K562 (cell line): ENCODE results near the gene IQCC. TPM values are rescaled to one million over a fixed set of nuclear protein-coding genes. Genes with fewer than 3 reads are reported as not detected.

Experiments
- ATAC-seq: fragments of 200-7000 bp; cut with Tn5 transposase; 3 replicates; pipeline ENCODE4 v1.9.1; 2020; ENCODE audit warnings: moderate library complexity
- BruUV-seq: library from RNA; stranded (reverse); fragments of 400-500 nt; replicated peaks from 2 replicates; lab custom pipeline; 2021; lab: Mats Ljungman, UMichigan
- CTCF ChIA-PET: fragments of 300-600 bp; formaldehyde crosslinking; extraction: SDS; loops from one replicate; lab custom pipeline; 2021; ENCODE audit warnings: low intra/inter-chr PET ratio; lab: Yijun Ruan, JAX
- POLR2A ChIA-PET: fragments of 300-600, 350-650 bp; sonication (Branson Sonifier 250); formaldehyde crosslinking; extraction: SDS; loops from one replicate; lab custom pipeline; 2021; ENCODE audit warnings: antibody characterized with exemption, inconsistent platforms; lab: Yijun Ruan, JAX
- DNase-seq, 4 experiments: peaks; one replicate each; pipeline versions ENCODE4 v3.0.0 to v3.0.0-alpha.2; 2011 to 2018; ENCODE audit warnings: low spot score in 3 of 4, mixed read lengths in 3 of 4; ENCODE audit errors: extremely low read depth in 1 of 4
- FAIRE-seq: peaks from 2 replicates; lab custom pipeline; 2011; peaks lifted over from hg19 to GRCh38; lab: Jason Lieb, UNC
- H2AFZ ChIP-seq: 2 replicates; pipeline ENCODE4 v1.6.0; 2011; ENCODE audit warnings: low read depth, low read length, control low read depth, inconsistent platforms
- H3K27ac ChIP-seq: fragments of 200-600 bp; 3 replicates; pipeline ENCODE4 v1.8.0; 2011; ENCODE audit warnings: low read depth, mild to moderate bottlenecking, control low read depth, inconsistent platforms, low read length, moderate library complexity, mixed read lengths; ENCODE audit errors: extremely low read depth
- H3K27me3 ChIP-seq, 2 experiments: fragments of 300-600 bp in 1 of 2; 2 replicates in 1 of 2; 3 replicates in 1 of 2; pipeline versions ENCODE4 v1.6.0 to v1.8.0; 2011; ENCODE audit warnings: inconsistent platforms in 2 of 2, low read length in 2 of 2, mild to moderate bottlenecking in 1 of 2, mixed read lengths in 1 of 2, moderate library complexity in 1 of 2; ENCODE audit not compliant: control insufficient read depth in 2 of 2, insufficient read depth in 2 of 2
- H3K36me3 ChIP-seq: fragments of 300-600 bp; 3 replicates; pipeline ENCODE4 v1.8.0; 2011; ENCODE audit warnings: mild to moderate bottlenecking, low read length, inconsistent platforms; ENCODE audit not compliant: control insufficient read depth, insufficient read depth
- H3K4me1 ChIP-seq, 2 experiments: fragments of 200-600 bp in 1 of 2; replicated peaks in 1 of 2; 2 replicates in 1 of 2; 3 replicates in 1 of 2; pipeline versions ENCODE4 v1.5.1 to v1.8.0; 2011; ENCODE audit warnings: inconsistent platforms in 2 of 2, low read length in 2 of 2, mild to moderate bottlenecking in 1 of 2, mixed read lengths in 1 of 2, moderate library complexity in 1 of 2; ENCODE audit not compliant: control insufficient read depth in 2 of 2, insufficient read depth in 2 of 2
- H3K4me2 ChIP-seq: 2 replicates; pipeline ENCODE4 v1.6.1; 2011; ENCODE audit warnings: low read length, control low read depth, inconsistent platforms, mixed read lengths; ENCODE audit not compliant: insufficient read depth
- H3K4me3 ChIP-seq: fragments of 200-600 bp; sonication (generic), shearing (Covaris generic); 2 replicates; pipeline ENCODE4 v1.5.1; 2016; ENCODE audit warnings: control low read depth, inconsistent platforms
- H3K79me2 ChIP-seq: fragments of 200-600 bp; 3 replicates; pipeline ENCODE4 v1.8.0; 2011; ENCODE audit warnings: low read length, inconsistent platforms; ENCODE audit not compliant: control insufficient read depth, insufficient read depth
- H3K9ac ChIP-seq, 2 experiments: 2 replicates each; pipeline versions ENCODE4 v1.6.0 to v1.6.1; 2011; ENCODE audit warnings: low read depth in 2 of 2, low read length in 2 of 2, control low read depth in 1 of 2, inconsistent platforms in 1 of 2, mild to moderate bottlenecking in 1 of 2, mixed read lengths in 1 of 2; ENCODE audit not compliant: insufficient read depth in 1 of 2
- H3K9me1 ChIP-seq: one replicate; pipeline ENCODE4 v1.6.0; 2011; ENCODE audit warnings: inconsistent platforms, mild to moderate bottlenecking, low read length, moderate library complexity; ENCODE audit not compliant: control insufficient read depth, insufficient read depth
- H3K9me3 ChIP-seq: replicated peaks from 2 replicates; pipeline ENCODE4 v1.5.1; 2011; ENCODE audit warnings: low read depth, low read length, inconsistent platforms; ENCODE audit not compliant: control insufficient read depth, insufficient read depth
- H4K20me1 ChIP-seq: replicated peaks from 2 replicates; pipeline ENCODE4 v1.6.1; 2011; ENCODE audit warnings: low read length, inconsistent platforms, mixed read lengths; ENCODE audit not compliant: control insufficient read depth, insufficient read depth
- ARID4B ChIP-seq: sonication (generic); formaldehyde crosslinking; IDR thresholded peaks from 2 replicates; pipeline ENCODE4 v1.8.0; 2022; ENCODE audit warnings: mild to moderate bottlenecking, missing genetic modification reagents
- CEBPZ ChIP-seq: fragments of 150-350 bp; IDR thresholded peaks from 2 replicates; pipeline ENCODE4 v1.6.1; 2014; ENCODE audit warnings: low read depth, mild to moderate bottlenecking, low read length, borderline replicate concordance
- HDGF ChIP-seq: fragments of 450-650 bp; IDR thresholded peaks from 2 replicates; pipeline ENCODE4 v1.6.1; 2016
- HNRNPL ChIP-seq: fragments of 200-400 bp; formaldehyde crosslinking; IDR thresholded peaks from 2 replicates; pipeline ENCODE4 v1.6.1; 2017; ENCODE audit warnings: low read depth, mild to moderate bottlenecking, low read length
- ID3 ChIP-seq, 2 experiments: fragments of 250-450 bp in 1 of 2; fragments of 450-650 bp in 1 of 2; sonication (Bioruptor Pico) in 1 of 2; IDR thresholded peaks; 2 replicates each; pipeline versions ENCODE4 v1.6.1 to v1.8.0; 2016 to 2021; ENCODE audit warnings: mild to moderate bottlenecking in 2 of 2, moderate library complexity in 2 of 2, missing compliant biosample characterization in 1 of 2, missing genetic modification characterization in 1 of 2
- MED1 ChIP-seq: sonication (generic); formaldehyde crosslinking; IDR thresholded peaks from 2 replicates; pipeline ENCODE4 v1.8.1; 2023; ENCODE audit warnings: missing genetic modification reagents, borderline replicate concordance
- NR1H2 ChIP-seq: sonication (generic); formaldehyde crosslinking; IDR thresholded peaks from 2 replicates; pipeline ENCODE4 v1.4.0; 2020; ENCODE audit warnings: mild to moderate bottlenecking, missing genetic modification reagents
- RBM39 ChIP-seq: fragments of 200-400 bp; formaldehyde crosslinking; optimal IDR thresholded peaks from 2 replicates; pipeline ENCODE3; 2018; ENCODE audit warnings: low read depth, low read length
- RNF2 ChIP-seq: sonication (generic); IDR thresholded peaks from 2 replicates; pipeline ENCODE4 v1.6.1; 2016
- USF2 ChIP-seq: sonication (generic); formaldehyde crosslinking; IDR thresholded peaks from 2 replicates; pipeline ENCODE4 v1.5.0; 2020; ENCODE audit warnings: missing genetic modification reagents
- ZBTB7A ChIP-seq: IDR thresholded peaks from 2 replicates; pipeline ENCODE4 v1.6.1; 2011; ENCODE audit warnings: low read depth, mild to moderate bottlenecking, low read length, moderate library complexity, borderline replicate concordance; ENCODE audit not compliant: control insufficient read depth
- WGBS: fragments of 100-300 bp; shearing (Covaris generic); methylation state at CpG from one replicate; pipeline ENCODE4 v1.1.6; 2016; ENCODE audit warnings: low coverage, mixed read lengths; ENCODE audit not compliant: insufficient coverage; ENCODE audit errors: missing lambda C conversion rate; 5-methylcytosine and 5-hydroxymethylcytosine counted together
- in situ Hi-C: fragments of 300-500 bp; cut with MboI; formaldehyde crosslinking; loops from 4 replicates; pipeline ENCODE4 v1.15.0; 2018; ENCODE audit warnings: inconsistent platforms, mixed read lengths
- intact Hi-C: fragments of 100-400 bp; cut with micrococcal nuclease; formaldehyde crosslinking; loops from 2 replicates; pipeline ENCODE4 v1.14.2; 2022
- polyA plus RNA-seq, 8 experiments: library from polyadenylated mRNA; depleted of rRNA in 4 of 8; stranded (reverse) in 5 of 8; unstranded in 3 of 8; fragments of >200 nt; fragmentation: Nextera tagmentation in 2 of 8; fragmentation: Illumina TruSeq in 1 of 8; extraction: Ambion mirVana in 2 of 8; extraction: Trizol in 1 of 8; gene quantifications; 2 replicates each; pipeline versions ENCODE4 v1.2.1 to v1.2.3, GENCODE V29; 2011 to 2014; ENCODE audit warnings: inconsistent platforms in 1 of 8, missing spikeins in 1 of 8
- total RNA-seq, 7 experiments: library from RNA; depleted of rRNA in 6 of 7; stranded (reverse); fragments of >200 nt in 6 of 7; fragmentation: Illumina TruSeq in 2 of 7; extraction: Trizol in 2 of 7; gene quantifications; 2 replicates each; pipeline versions ENCODE4 v1.2.1 to v1.2.3, GENCODE V29; 2011 to 2021; ENCODE audit warnings: low replicate concordance in 1 of 7

IQCC gene
- total and polyA plus RNA-seq, 9 of the 15 experiments (the other 6 are each of a cell fraction or from before 2014, with no cell fraction given), result 8.1 to 16.5 (median 10.7) TPM

GRCh38 chr1:32256473-32257226 is 51.2 kb downstream of the IQCC start (continued):
- TF ChIP-seq USF2 (CRISPR knock-in tag), result no peak

- H3K4me2 ChIP-seq, result no peak overlapping the region
- no peak overlapping the region for H3K27ac ChIP-seq
- no peaks in the 10 kb centered on the region for H4K20me1 ChIP-seq
- H3K9ac ChIP-seq, result no peak overlapping the region
- H3K79me2 ChIP-seq, result no peaks in the 10 kb centered on the region
- no peaks in the 10 kb centered on the region for H3K9me1 ChIP-seq
- no peaks in the 10 kb centered on the region for H3K36me3 ChIP-seq
- peaks cover 3 to 4% of the 10 kb centered on the region in 2 experiments; a peak in 3 of 5 replicates for H3K4me1 ChIP-seq
- POLR2A ChIA-PET, result interaction anchor here (1.0 to 1.6 kb wide), 2 partner anchors 9 to 19 kb away, joined by 4 read pairs; no protein-coding TSS in a partner anchor
- BruUV-seq, result no TSS peak
- 37% methylated on average over 6 of the region's 6 CpGs for WGBS
- FAIRE-seq (no peak), ATAC-seq (no peak), DNase-seq (no peak)
- no peak overlapping the region for H3K4me3 ChIP-seq
- no peaks in the 10 kb centered on the region for H3K27me3 ChIP-seq
- H2AFZ ChIP-seq, result no peak overlapping the region
- intact Hi-C loops, result no loop called here
- CTCF ChIA-PET, result no interaction called here
- in situ Hi-C loops, result no loop called here
- no peaks in the 10 kb centered on the region for H3K9me3 ChIP-seq
- TF ChIP-seq ZBTB7A, result no peak
- no peak for TF ChIP-seq NR1H2
- TF ChIP-seq RBM39, result no peak
- TF ChIP-seq HNRNPL, result no peak
- TF ChIP-seq HDGF, result no peak
- TF ChIP-seq ARID4B (CRISPR knock-in tag), result no peak
- TF ChIP-seq ID3 (CRISPR knock-in tag; IDR thresholded peaks at IDR 0.05), result no peak
- no peak for TF ChIP-seq ID3 (tag; IDR thresholded peaks at IDR 0.05)
- no peak for TF ChIP-seq MED1 (CRISPR knock-in tag)
- no peak for TF ChIP-seq CEBPZ
- TF ChIP-seq RNF2, result no peak
Observed at GRCh38 chr1:32257227-32257508, 51.7 kb downstream of the IQCC start.
